ENCODE results near the gene GLS2.

- TF ChIP-seq CTCF (IDR thresholded peaks at IDR 0.05 in 4 of 5, conservative IDR thresholded peaks at IDR 0.05 in 1 of 5) (no peak), POLR2A (IDR thresholded peaks at IDR 0.05) (no peak)
Measured at GRCh38 chr12:56431850-56432249, 56.1 kb downstream of the GLS2 start.

Measured in gastrocnemius medialis (tissue), 4 donors.